HCT116 (cell line): ENCODE measurements around the gene NPY4R2. TPM values are rescaled to one million over a fixed set of nuclear protein-coding genes. Genes with fewer than 3 reads are reported as not detected.
"Not testable (repeated sequence)": the region's sequence is repeated elsewhere in the genome, so short reads cannot be mapped to it uniquely, and the experiment has no call there.

Experiments
- ATAC-seq: fragments of 200-7000 bp; cut with Tn5 transposase; 2 replicates; pipeline ENCODE4 v1.9.1; 2020; ENCODE audit warnings: mild to moderate bottlenecking, moderate library complexity
- BruUV-seq: library from RNA; stranded (reverse); fragments of 400-500 nt; replicated peaks from 2 replicates; lab custom pipeline; 2021; lab: Mats Ljungman, UMichigan
- CTCF ChIA-PET: fragments of 300-600 bp; sonication (Branson Sonifier 250); formaldehyde crosslinking; loops from one replicate; lab custom pipeline; 2021; ENCODE audit warnings: antibody characterized with exemption; lab: Charles Lee
- POLR2A ChIA-PET: fragments of 300-600, 350-600 bp; sonication (Branson Sonifier 250); formaldehyde crosslinking; loops from one replicate; lab custom pipeline; 2021; ENCODE audit warnings: antibody characterized with exemption; lab: Charles Lee
- RAD21 ChIA-PET, 2 experiments: fragments of 300-600 bp; sonication (Branson Sonifier 250); formaldehyde crosslinking; loops; one replicate each; lab custom pipeline; 2023; ENCODE audit warnings: low total read pairs in 2 of 2; ENCODE audit not compliant: uncharacterized antibody in 2 of 2, unreplicated experiment in 2 of 2, low non-redundant PET in 1 of 2; lab: Charles Lee
- DNase-seq: peaks from one replicate; pipeline ENCODE4 v3.0.0-alpha.2; 2010; ENCODE audit warnings: low read depth, low spot score
- H2AFZ ChIP-seq: fragments of 200-600 bp; shearing (Covaris generic), sonication (generic); 2 replicates; pipeline ENCODE4 v1.6.1; 2017; ENCODE audit warnings: low read depth, mixed run types, mixed read lengths, antibody characterized with exemption, low read length; ENCODE audit not compliant: poor library complexity, severe bottlenecking
- H3K27ac ChIP-seq: 2 replicates; pipeline ENCODE4 v1.5.1; 2012; ENCODE audit warnings: low read depth, low read length
- H3K27me3 ChIP-seq: fragments of 200-600 bp; sonication (generic); 2 replicates; pipeline ENCODE4 v1.6.1; 2016; ENCODE audit warnings: mixed run types, low read length, mixed read lengths; ENCODE audit not compliant: insufficient read depth
- H3K36me3 ChIP-seq, 2 experiments: fragments of 200-500 bp in 1 of 2; fragments of 200-600 bp in 1 of 2; sonication (Bioruptor generic) in 1 of 2; sonication (generic) in 1 of 2; 2 replicates each; pipeline versions ENCODE4 v1.5.1 to v1.6.1; 2014 to 2016; ENCODE audit warnings: low read length in 2 of 2, inconsistent platforms in 1 of 2, mixed read lengths in 1 of 2, mixed run types in 1 of 2; ENCODE audit not compliant: insufficient read depth in 2 of 2, control insufficient read depth in 1 of 2
- H3K4me1 ChIP-seq, 2 experiments: fragments of 200-600 bp in 1 of 2; sonication (generic) in 1 of 2; 2 replicates each; pipeline versions ENCODE4 v1.5.1 to v1.6.1; 2012 to 2017; ENCODE audit warnings: low read length in 2 of 2, inconsistent platforms in 1 of 2, mild to moderate bottlenecking in 1 of 2, mixed read lengths in 1 of 2, mixed run types in 1 of 2, moderate library complexity in 1 of 2; ENCODE audit not compliant: insufficient read depth in 2 of 2, control insufficient read depth in 1 of 2
- H3K4me2 ChIP-seq: fragments of 200-600 bp; sonication (generic); 2 replicates; pipeline ENCODE4 v1.6.1; 2017; ENCODE audit warnings: mixed run types, low read length, mixed read lengths
- H3K4me3 ChIP-seq, 2 experiments: fragments of 200-600 bp in 1 of 2; sonication (generic) in 1 of 2; replicated peaks in 1 of 2; 2 replicates each; pipeline ENCODE4 v1.5.1; 2011 to 2016; ENCODE audit warnings: low read length in 2 of 2, control low read depth in 1 of 2, low read depth in 1 of 2, mild to moderate bottlenecking in 1 of 2, mixed read lengths in 1 of 2, mixed run types in 1 of 2
- H3K79me2 ChIP-seq: fragments of 200-600 bp; sonication (generic); 2 replicates; pipeline ENCODE4 v1.6.1; 2017; ENCODE audit warnings: mild to moderate bottlenecking, mixed run types, low read length, moderate library complexity, mixed read lengths; ENCODE audit not compliant: insufficient read depth
- H3K9ac ChIP-seq: fragments of 200-600 bp; sonication (generic); 2 replicates; pipeline ENCODE4 v1.6.1; 2016; ENCODE audit warnings: low read length, mixed read lengths
- H3K9me2 ChIP-seq: fragments of 200-600 bp; sonication (generic), shearing (Covaris generic); 2 replicates; pipeline ENCODE4 v1.6.1; 2017; ENCODE audit warnings: mixed run types, mild to moderate bottlenecking, moderate library complexity; ENCODE audit not compliant: insufficient read depth
- H3K9me3 ChIP-seq, 2 experiments: fragments of 200-500 bp in 1 of 2; fragments of 200-600 bp in 1 of 2; sonication (Bioruptor generic) in 1 of 2; sonication (generic) in 1 of 2; 2 replicates each; pipeline ENCODE4 v1.6.1; 2014 to 2017; ENCODE audit warnings: low read length in 2 of 2, mixed read lengths in 2 of 2, inconsistent platforms in 1 of 2, low read depth in 1 of 2, mild to moderate bottlenecking in 1 of 2, mixed run types in 1 of 2, moderate library complexity in 1 of 2; ENCODE audit not compliant: control insufficient read depth in 1 of 2, insufficient read depth in 1 of 2
- H4K20me1 ChIP-seq: fragments of 200-600 bp; sonication (generic), shearing (Covaris generic); 2 replicates; pipeline ENCODE4 v1.6.1; 2017; ENCODE audit warnings: mixed run types, mild to moderate bottlenecking, moderate library complexity; ENCODE audit not compliant: insufficient read depth
- intact Hi-C: fragments of 100-400 bp; cut with micrococcal nuclease; formaldehyde crosslinking; loops from 2 replicates; pipeline ENCODE4 v1.10.0; 2022
- total RNA-seq: library from RNA; stranded (reverse); gene quantifications from one replicate; pipeline ENCODE4 v1.2.1, GENCODE V29; 2021; ENCODE audit not compliant: unreplicated experiment

Gene NPY4R2
- total RNA-seq, 1 experiment from 2014 or later: not detected

DNA sequence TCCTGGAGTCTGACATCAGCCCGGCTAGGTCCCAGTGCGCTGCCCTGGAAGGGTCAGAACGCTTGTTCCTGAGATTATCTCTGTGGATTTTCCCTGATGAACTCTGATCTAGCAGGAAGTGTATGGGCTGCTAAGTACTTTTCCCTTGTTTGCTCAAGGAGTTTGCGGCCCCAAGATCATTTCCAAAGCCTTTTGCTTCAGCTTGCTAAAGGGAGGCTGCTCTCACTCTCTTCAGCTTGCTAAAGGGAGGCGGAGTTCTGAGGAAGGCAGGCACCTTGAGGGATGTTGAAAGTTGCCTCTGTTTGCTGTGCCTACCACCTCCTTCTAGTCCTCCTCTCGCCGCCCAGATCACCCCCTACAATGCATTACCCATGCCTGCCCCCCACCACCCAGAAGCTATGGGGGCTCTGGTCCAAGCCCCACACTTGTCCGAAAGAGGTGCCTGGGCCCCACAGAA lies 18.3 kb downstream of the NPY4R2 start:
- intact Hi-C loops, H3K9me2 ChIP-seq, H2AFZ ChIP-seq, DNase-seq, CTCF ChIA-PET, RAD21 ChIA-PET, H3K9ac ChIP-seq, H3K27me3 ChIP-seq, H3K4me1 ChIP-seq, H3K4me2 ChIP-seq, ATAC-seq, POLR2A ChIA-PET, H3K4me3 ChIP-seq, H3K27ac ChIP-seq, BruUV-seq, H4K20me1 ChIP-seq, H3K9me3 ChIP-seq, H3K36me3 ChIP-seq, H3K79me2 ChIP-seq: not testable (repeated sequence)

DNA sequence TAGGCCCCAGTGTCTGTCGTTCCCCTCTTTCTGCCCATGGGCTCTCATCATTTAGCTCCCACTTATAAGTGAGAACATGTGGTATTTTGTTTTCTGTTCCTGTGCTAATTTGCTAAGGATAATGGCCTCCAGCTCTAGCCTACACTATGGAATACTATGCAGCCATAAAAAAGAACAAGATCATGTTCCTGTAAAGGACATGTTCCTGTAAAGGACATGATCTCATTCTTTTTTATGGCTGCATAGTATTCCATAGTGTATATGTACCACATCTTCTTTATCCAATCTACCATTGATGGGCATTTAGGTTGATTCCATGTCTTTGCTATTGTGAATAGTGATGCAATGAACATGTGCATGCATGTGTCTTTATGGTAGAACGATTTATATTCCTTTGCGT lies 19.2 kb downstream of the NPY4R2 start:
- H3K9me3 ChIP-seq, H3K36me3 ChIP-seq, H3K27me3 ChIP-seq, RAD21 ChIA-PET, DNase-seq, H3K79me2 ChIP-seq, POLR2A ChIA-PET, ATAC-seq, H3K27ac ChIP-seq, H3K4me2 ChIP-seq, intact Hi-C loops, H3K9ac ChIP-seq, H3K4me1 ChIP-seq, BruUV-seq, CTCF ChIA-PET, H3K4me3 ChIP-seq, H2AFZ ChIP-seq, H4K20me1 ChIP-seq, H3K9me2 ChIP-seq: not testable (repeated sequence)

DNA sequence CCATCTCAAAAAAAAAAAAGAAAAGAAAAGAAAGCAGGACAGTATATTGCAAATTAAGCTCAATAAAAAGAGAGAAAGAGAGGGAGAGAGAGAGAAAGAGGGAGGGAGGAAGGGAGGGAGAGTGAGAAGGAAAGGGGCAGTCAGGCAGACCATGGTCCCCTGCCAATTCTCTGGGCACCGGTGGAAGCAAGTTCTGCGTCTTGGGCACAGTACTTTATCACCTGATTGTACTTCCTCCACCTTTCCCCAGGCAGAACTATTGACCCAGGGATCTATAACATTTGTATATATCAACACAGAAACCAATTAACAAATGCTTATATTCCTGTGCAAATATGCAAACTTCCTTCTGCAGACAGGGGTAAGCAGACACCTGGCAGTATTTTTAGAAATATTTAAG lies 22.4 kb downstream of the NPY4R2 start:
- RAD21 ChIA-PET, POLR2A ChIA-PET, H3K9ac ChIP-seq, CTCF ChIA-PET, intact Hi-C loops, H3K79me2 ChIP-seq, H3K27ac ChIP-seq, BruUV-seq, H2AFZ ChIP-seq, H3K4me3 ChIP-seq, H4K20me1 ChIP-seq, H3K4me2 ChIP-seq, DNase-seq, H3K9me3 ChIP-seq, H3K9me2 ChIP-seq, ATAC-seq, H3K27me3 ChIP-seq, H3K4me1 ChIP-seq, H3K36me3 ChIP-seq: not testable (repeated sequence)

DNA sequence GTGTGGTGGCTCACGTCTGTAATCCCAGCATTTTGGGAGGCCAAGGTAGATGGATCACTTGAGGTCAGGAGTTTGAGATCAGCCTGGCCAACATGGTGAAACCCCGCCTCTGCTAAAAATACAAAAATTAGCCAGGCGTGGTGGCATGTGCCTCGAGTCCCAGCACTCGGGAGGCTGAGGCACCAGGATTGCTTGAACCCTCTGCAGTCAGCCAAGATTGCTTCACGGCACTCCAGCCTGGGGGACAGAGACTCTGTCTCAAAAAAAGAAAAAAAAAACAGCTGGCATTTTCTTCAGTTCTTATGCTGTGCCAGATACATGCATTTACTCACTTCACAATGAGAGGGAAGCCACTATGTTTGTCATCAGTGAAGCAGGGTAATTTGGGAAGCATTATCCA lies 22.9 kb downstream of the NPY4R2 start:
- DNase-seq: not testable (repeated sequence)

More for the DNA sequence above, 22.9 kb downstream of the NPY4R2 start:
- H2AFZ ChIP-seq, BruUV-seq, H3K9me2 ChIP-seq, H3K9ac ChIP-seq, H3K79me2 ChIP-seq, H3K4me3 ChIP-seq, H3K4me1 ChIP-seq, H3K27ac ChIP-seq, H3K27me3 ChIP-seq, H3K36me3 ChIP-seq, CTCF ChIA-PET, POLR2A ChIA-PET, RAD21 ChIA-PET, ATAC-seq, H4K20me1 ChIP-seq, H3K4me2 ChIP-seq, intact Hi-C loops, H3K9me3 ChIP-seq: not testable (repeated sequence)
